ENCODE data around the gene MAPK7. TPM values are rescaled to one million over a fixed set of nuclear protein-coding genes. Genes with fewer than 3 reads are reported as not detected.

Gene MAPK7
- total and polyA plus RNA-seq, 9 of the 15 experiments (the other 6 are each of a cell fraction or from before 2014, with no cell fraction given), result 0.46 to 7.5 (median 2.5) TPM

DNA sequence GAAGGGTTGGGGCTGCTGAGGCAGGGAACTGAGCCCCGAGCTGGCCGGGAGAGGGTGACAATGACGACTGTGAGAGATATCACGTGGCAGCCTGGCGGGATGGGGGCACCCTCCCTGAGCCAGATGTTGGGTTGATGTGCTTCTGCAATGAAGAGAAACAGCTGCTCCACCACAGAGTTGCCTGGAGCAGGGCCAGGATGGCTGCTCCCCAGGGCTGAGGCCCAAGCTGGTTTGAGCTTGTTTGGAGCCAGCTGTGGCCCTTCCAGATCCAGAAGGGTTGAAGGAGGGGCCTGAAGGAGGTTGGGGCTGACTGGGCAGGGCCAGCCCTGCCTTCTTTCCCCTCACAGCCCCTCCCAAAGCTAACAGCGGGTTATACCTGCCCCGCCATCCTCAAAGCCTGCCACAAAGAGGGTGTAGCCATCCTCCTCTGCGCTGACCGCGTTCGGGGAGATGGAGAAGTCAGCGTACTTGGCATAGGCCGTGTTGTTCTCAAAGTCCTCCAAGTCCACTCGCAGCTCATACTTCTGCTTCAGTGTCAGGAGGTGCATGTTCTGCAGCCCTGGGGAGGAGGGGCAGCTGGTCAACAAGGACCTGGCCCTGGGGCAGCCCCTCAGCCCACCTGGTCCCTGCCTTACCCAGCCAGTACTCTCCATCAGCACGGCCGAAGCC lies 6.6 kb downstream of the MAPK7 start (continued):
- TF ChIP-seq ZKSCAN3 (CRISPR knock-in tag; IDR thresholded peaks at IDR 0.05) (no peak), BHLHE40 (IDR thresholded peaks at IDR 0.05; ENCODE audit: low read length) (peak; percentile 22; the same call in 1 of the 2 replicates), KLF16 (IDR thresholded peaks at IDR 0.05) (peak; percentile 85), LARP7 (IDR thresholded peaks at IDR 0.05) (no peak), ZBTB33 (CRISPR knock-in tag; IDR thresholded peaks at IDR 0.05) (peak; percentile 58; the same call in 1 of the 2 replicates), CBFA2T2 (conservative IDR thresholded peaks at IDR 0.05) (0 out of 2 replicates have a peak, but pooled peaks have one; percentile 14), POU5F1 (IDR thresholded peaks at IDR 0.05; ENCODE audit: borderline replicate concordance, low read depth, low read length, partially characterized antibody) (no peak), MED1 (CRISPR knock-in tag; IDR thresholded peaks at IDR 0.05; ENCODE audit: borderline replicate concordance) (no peak), ZNF253 (CRISPR knock-in tag; conservative IDR thresholded peaks at IDR 0.05) (no peak), HDGF (IDR thresholded peaks at IDR 0.05) (no peak)
- TF ChIP-seq, protein P1, sequence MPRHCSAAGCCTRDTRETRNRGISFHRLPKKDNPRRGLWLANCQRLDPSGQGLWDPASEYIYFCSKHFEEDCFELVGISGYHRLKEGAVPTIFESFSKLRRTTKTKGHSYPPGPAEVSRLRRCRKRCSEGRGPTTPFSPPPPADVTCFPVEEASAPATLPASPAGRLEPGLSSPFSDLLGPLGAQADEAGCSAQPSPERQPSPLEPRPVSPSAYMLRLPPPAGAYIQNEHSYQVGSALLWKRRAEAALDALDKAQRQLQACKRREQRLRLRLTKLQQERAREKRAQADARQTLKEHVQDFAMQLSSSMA (CRISPR knock-in tag; IDR thresholded peaks at IDR 0.05), result no peak
- TF ChIP-seq, protein P2, sequence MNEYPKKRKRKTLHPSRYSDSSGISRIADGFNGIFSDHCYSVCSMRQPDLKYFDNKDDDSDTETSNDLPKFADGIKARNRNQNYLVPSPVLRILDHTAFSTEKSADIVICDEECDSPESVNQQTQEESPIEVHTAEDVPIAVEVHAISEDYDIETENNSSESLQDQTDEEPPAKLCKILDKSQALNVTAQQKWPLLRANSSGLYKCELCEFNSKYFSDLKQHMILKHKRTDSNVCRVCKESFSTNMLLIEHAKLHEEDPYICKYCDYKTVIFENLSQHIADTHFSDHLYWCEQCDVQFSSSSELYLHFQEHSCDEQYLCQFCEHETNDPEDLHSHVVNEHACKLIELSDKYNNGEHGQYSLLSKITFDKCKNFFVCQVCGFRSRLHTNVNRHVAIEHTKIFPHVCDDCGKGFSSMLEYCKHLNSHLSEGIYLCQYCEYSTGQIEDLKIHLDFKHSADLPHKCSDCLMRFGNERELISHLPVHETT (CRISPR knock-in tag; conservative IDR thresholded peaks at IDR 0.05 in 1 of 2, IDR thresholded peaks at IDR 0.05 in 1 of 2), result no peak
- TF ChIP-seq, protein P3, sequence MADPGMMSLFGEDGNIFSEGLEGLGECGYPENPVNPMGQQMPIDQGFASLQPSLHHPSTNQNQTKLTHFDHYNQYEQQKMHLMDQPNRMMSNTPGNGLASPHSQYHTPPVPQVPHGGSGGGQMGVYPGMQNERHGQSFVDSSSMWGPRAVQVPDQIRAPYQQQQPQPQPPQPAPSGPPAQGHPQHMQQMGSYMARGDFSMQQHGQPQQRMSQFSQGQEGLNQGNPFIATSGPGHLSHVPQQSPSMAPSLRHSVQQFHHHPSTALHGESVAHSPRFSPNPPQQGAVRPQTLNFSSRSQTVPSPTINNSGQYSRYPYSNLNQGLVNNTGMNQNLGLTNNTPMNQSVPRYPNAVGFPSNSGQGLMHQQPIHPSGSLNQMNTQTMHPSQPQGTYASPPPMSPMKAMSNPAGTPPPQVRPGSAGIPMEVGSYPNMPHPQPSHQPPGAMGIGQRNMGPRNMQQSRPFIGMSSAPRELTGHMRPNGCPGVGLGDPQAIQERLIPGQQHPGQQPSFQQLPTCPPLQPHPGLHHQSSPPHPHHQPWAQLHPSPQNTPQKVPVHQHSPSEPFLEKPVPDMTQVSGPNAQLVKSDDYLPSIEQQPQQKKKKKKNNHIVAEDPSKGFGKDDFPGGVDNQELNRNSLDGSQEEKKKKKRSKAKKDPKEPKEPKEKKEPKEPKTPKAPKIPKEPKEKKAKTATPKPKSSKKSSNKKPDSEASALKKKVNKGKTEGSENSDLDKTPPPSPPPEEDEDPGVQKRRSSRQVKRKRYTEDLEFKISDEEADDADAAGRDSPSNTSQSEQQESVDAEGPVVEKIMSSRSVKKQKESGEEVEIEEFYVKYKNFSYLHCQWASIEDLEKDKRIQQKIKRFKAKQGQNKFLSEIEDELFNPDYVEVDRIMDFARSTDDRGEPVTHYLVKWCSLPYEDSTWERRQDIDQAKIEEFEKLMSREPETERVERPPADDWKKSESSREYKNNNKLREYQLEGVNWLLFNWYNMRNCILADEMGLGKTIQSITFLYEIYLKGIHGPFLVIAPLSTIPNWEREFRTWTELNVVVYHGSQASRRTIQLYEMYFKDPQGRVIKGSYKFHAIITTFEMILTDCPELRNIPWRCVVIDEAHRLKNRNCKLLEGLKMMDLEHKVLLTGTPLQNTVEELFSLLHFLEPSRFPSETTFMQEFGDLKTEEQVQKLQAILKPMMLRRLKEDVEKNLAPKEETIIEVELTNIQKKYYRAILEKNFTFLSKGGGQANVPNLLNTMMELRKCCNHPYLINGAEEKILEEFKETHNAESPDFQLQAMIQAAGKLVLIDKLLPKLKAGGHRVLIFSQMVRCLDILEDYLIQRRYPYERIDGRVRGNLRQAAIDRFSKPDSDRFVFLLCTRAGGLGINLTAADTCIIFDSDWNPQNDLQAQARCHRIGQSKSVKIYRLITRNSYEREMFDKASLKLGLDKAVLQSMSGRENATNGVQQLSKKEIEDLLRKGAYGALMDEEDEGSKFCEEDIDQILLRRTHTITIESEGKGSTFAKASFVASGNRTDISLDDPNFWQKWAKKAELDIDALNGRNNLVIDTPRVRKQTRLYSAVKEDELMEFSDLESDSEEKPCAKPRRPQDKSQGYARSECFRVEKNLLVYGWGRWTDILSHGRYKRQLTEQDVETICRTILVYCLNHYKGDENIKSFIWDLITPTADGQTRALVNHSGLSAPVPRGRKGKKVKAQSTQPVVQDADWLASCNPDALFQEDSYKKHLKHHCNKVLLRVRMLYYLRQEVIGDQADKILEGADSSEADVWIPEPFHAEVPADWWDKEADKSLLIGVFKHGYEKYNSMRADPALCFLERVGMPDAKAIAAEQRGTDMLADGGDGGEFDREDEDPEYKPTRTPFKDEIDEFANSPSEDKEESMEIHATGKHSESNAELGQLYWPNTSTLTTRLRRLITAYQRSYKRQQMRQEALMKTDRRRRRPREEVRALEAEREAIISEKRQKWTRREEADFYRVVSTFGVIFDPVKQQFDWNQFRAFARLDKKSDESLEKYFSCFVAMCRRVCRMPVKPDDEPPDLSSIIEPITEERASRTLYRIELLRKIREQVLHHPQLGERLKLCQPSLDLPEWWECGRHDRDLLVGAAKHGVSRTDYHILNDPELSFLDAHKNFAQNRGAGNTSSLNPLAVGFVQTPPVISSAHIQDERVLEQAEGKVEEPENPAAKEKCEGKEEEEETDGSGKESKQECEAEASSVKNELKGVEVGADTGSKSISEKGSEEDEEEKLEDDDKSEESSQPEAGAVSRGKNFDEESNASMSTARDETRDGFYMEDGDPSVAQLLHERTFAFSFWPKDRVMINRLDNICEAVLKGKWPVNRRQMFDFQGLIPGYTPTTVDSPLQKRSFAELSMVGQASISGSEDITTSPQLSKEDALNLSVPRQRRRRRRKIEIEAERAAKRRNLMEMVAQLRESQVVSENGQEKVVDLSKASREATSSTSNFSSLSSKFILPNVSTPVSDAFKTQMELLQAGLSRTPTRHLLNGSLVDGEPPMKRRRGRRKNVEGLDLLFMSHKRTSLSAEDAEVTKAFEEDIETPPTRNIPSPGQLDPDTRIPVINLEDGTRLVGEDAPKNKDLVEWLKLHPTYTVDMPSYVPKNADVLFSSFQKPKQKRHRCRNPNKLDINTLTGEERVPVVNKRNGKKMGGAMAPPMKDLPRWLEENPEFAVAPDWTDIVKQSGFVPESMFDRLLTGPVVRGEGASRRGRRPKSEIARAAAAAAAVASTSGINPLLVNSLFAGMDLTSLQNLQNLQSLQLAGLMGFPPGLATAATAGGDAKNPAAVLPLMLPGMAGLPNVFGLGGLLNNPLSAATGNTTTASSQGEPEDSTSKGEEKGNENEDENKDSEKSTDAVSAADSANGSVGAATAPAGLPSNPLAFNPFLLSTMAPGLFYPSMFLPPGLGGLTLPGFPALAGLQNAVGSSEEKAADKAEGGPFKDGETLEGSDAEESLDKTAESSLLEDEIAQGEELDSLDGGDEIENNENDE (IDR thresholded peaks at IDR 0.05; ENCODE audit: low read depth, low read length), result no peak

Data from K562 (cell line).